Measurements from ENCODE around the gene ITPKC.
A peak's percentile ranks its signal among the peaks of the same experiment; 100 is the strongest.
"Not testable (repeated sequence)": the region's sequence is repeated elsewhere in the genome, so short reads cannot be mapped to it uniquely, and the experiment has no call there.

ITPKC gene

GRCh38 chr19:40763963-40764362, 47.1 kb downstream of the ITPKC start:
- DNase-seq (ENCODE audit: low read depth in 3 of 3): no peak

- not testable (repeated sequence) for DNase-seq (ENCODE audit: low read depth in 3 of 3)
These were observed 49.5 kb downstream of the ITPKC start for GRCh38 chr19:40766385-40766784.

GRCh38 chr19:40768869-40769268, 52.0 kb downstream of the ITPKC start:
- DNase-seq (ENCODE audit: low read depth in 3 of 3): no peak

- not testable (repeated sequence) for DNase-seq (ENCODE audit: low read depth in 3 of 3)
These were observed 54.4 kb downstream of the ITPKC start for GRCh38 chr19:40771101-40771862.

- DNase-seq (ENCODE audit: low read depth in 3 of 3): no peak
These were observed 58.2 kb downstream of the ITPKC start, which contains the start of gene MIA for GRCh38 chr19:40774916-40775631. Gene MIA (plus strand): TSS chr19:40775521. CDS start chr19:40775543, 22 bp downstream.

GRCh38 chr19:40775632-40776022, 58.7 kb downstream of the ITPKC start:
- no peak for DNase-seq (ENCODE audit: low read depth in 3 of 3)

- no peak for DNase-seq (ENCODE audit: low read depth in 3 of 3)
These were observed 59.5 kb downstream of the ITPKC start for GRCh38 chr19:40776364-40776763.

- peak; percentile 70 to 87 (median 86) for DNase-seq (ENCODE audit: low read depth in 3 of 3)
These were observed 60.2 kb downstream of the ITPKC start for GRCh38 chr19:40776932-40777644.

GRCh38 chr19:40777645-40777936, 60.7 kb downstream of the ITPKC start:
- no peak for DNase-seq (ENCODE audit: low read depth in 3 of 3)

- DNase-seq (ENCODE audit: low read depth in 3 of 3): peak; percentile 100
These were observed 61.2 kb downstream of the ITPKC start, which contains the start of gene RAB4B for GRCh38 chr19:40777937-40778705. Gene RAB4B (plus strand): TSS chr19:40778247. CDS start chr19:40778376, 129 bp downstream.

GRCh38 chr19:40778706-40779284, 61.9 kb downstream of the ITPKC start:
- no peak for DNase-seq (ENCODE audit: low read depth in 3 of 3)

GRCh38 chr19:40780582-40780981, 63.7 kb downstream of the ITPKC start:
- no peak for DNase-seq (ENCODE audit: low read depth in 3 of 3)

GRCh38 chr19:40781140-40781539, 64.2 kb downstream of the ITPKC start:
- no peak for DNase-seq (ENCODE audit: low read depth in 3 of 3)

GRCh38 chr19:40783711-40784110, 66.8 kb downstream of the ITPKC start:
- DNase-seq (ENCODE audit: low read depth in 3 of 3): no peak

GRCh38 chr19:40784146-40784545, 67.2 kb downstream of the ITPKC start:
- DNase-seq (ENCODE audit: low read depth in 3 of 3): not testable (repeated sequence)

- DNase-seq (ENCODE audit: low read depth in 3 of 3): no peak
These were observed 68.6 kb downstream of the ITPKC start for GRCh38 chr19:40785526-40785925.

GRCh38 chr19:40786060-40787037, 69.4 kb downstream of the ITPKC start:
- DNase-seq (ENCODE audit: low read depth in 3 of 3): no peak
